B cell (primary cell): ENCODE measurements around the gene ANTXR1. TPM values are rescaled to one million over a fixed set of nuclear protein-coding genes. Genes with fewer than 3 reads are reported as not detected.

ENCODE experiments used
- ATAC-seq: fragments of 200-7000 bp; cut with Tn5 transposase; one replicate; pipeline ENCODE4 v1.10.0; 2021; ENCODE audit warnings: low read depth, mild to moderate bottlenecking, moderate number of reproducible peaks, moderate library complexity
- CTCF ChIA-PET: fragments of 350-600 bp; sonication (Branson Sonifier 250); formaldehyde crosslinking; loops from one replicate; lab custom pipeline; 2021; ENCODE audit warnings: antibody characterized with exemption, inconsistent platforms; lab: Charles Lee
- POLR2A ChIA-PET: fragments of 350-600 bp; sonication (Branson Sonifier 250); formaldehyde crosslinking; loops from one replicate; lab custom pipeline; 2021; ENCODE audit warnings: antibody characterized with exemption; lab: Charles Lee
- DNase-seq: peaks from one replicate; pipeline ENCODE4 v3.0.0; 2013
- H2AFZ ChIP-seq: 2 replicates; pipeline ENCODE4 v1.6.1; 2012; ENCODE audit warnings: mild to moderate bottlenecking, low read depth, low read length; ENCODE audit not compliant: insufficient read depth, poor library complexity, severe bottlenecking
- H3K27ac ChIP-seq, 2 donors: 1 replicate in 1 of 2; 2 replicates in 1 of 2; pipeline ENCODE4 v1.5.1; 2012 to 2013; ENCODE audit warnings: low read length in 2 of 2, mild to moderate bottlenecking in 2 of 2, moderate library complexity in 1 of 2
- H3K27me3 ChIP-seq, 4 experiments: fragments of 200-600 bp in 1 of 4; sonication (generic) in 1 of 4; replicated peaks in 1 of 4; 1 replicate in 2 of 4; 2 replicates in 2 of 4; pipeline versions ENCODE4 v1.6.1 to v1.7.0; 2013 to 2016; ENCODE audit warnings: low read length in 3 of 4, mild to moderate bottlenecking in 2 of 4, mixed read lengths in 1 of 4, moderate library complexity in 1 of 4; ENCODE audit not compliant: insufficient read depth in 4 of 4, control insufficient read depth in 3 of 4; ENCODE audit errors: control extremely low read depth in 1 of 4
- H3K36me3 ChIP-seq, 2 experiments: replicated peaks in 1 of 2; 1 replicate in 1 of 2; 2 replicates in 1 of 2; pipeline versions ENCODE4 v1.6.1 to v1.7.1; 2013; ENCODE audit warnings: low read length in 1 of 2; ENCODE audit not compliant: insufficient read depth in 2 of 2, control insufficient read depth in 1 of 2; ENCODE audit errors: control extremely low read depth in 1 of 2, extremely low read depth in 1 of 2
- H3K4me1 ChIP-seq, 2 donors: fragments of 200-600 bp in 1 of 2; sonication (generic) in 1 of 2; 1 replicate in 1 of 2; 2 replicates in 1 of 2; pipeline versions ENCODE4 v1.5.1 to v1.6.1; 2013 to 2017; ENCODE audit warnings: low read length in 2 of 2; ENCODE audit not compliant: control insufficient read depth in 2 of 2, insufficient read depth in 2 of 2
- H3K4me2 ChIP-seq: replicated peaks from 2 replicates; pipeline ENCODE3; 2012; ENCODE audit warnings: mild to moderate bottlenecking, low read depth, low read length; ENCODE audit not compliant: poor library complexity, severe bottlenecking
- H3K4me3 ChIP-seq, 5 experiments: fragments of 200-600 bp in 1 of 5; sonication (generic) in 1 of 5; 1 replicate in 3 of 5; 2 replicates in 2 of 5; pipeline versions ENCODE4 v1.5.1 to v1.7.0; 2011 to 2016; ENCODE audit warnings: low read length in 4 of 5, mild to moderate bottlenecking in 4 of 5, low read depth in 2 of 5, control low read depth in 1 of 5, moderate library complexity in 1 of 5; ENCODE audit not compliant: insufficient read depth in 1 of 5; ENCODE audit errors: control extremely low read depth in 1 of 5, extremely low read depth in 1 of 5
- H3K79me2 ChIP-seq: fragments of 200-600 bp; sonication (generic); one replicate; pipeline ENCODE4 v1.6.0; 2016; ENCODE audit warnings: low read length; ENCODE audit not compliant: control insufficient read depth, insufficient read depth
- H3K9ac ChIP-seq: fragments of 200-600 bp; sonication (generic); 2 replicates; pipeline ENCODE4 v1.6.1; 2017; ENCODE audit warnings: mild to moderate bottlenecking, low read length, moderate library complexity
- H3K9me3 ChIP-seq, 3 donors: one replicate each; pipeline versions ENCODE4 v1.6.1 to v1.7.1; 2013; ENCODE audit warnings: low read length in 2 of 3; ENCODE audit not compliant: control insufficient read depth in 2 of 3, insufficient read depth in 1 of 3; ENCODE audit errors: control extremely low read depth in 1 of 3
- H4K20me1 ChIP-seq: 2 replicates; pipeline ENCODE4 v1.6.0; 2012; ENCODE audit warnings: mild to moderate bottlenecking, low read length; ENCODE audit not compliant: insufficient read depth, control insufficient read depth, poor library complexity, severe bottlenecking
- H3K27ac Mint-ChIP-seq: one replicate; pipeline ENCODE4 v1.8.0; 2021; ENCODE audit warnings: mixed read lengths
- H3K27me3 Mint-ChIP-seq: one replicate; pipeline ENCODE4 v1.8.0; 2021; ENCODE audit warnings: mixed read lengths
- H3K4me1 Mint-ChIP-seq: one replicate; pipeline ENCODE4 v1.8.0; 2021; ENCODE audit warnings: mixed read lengths
- H3K4me3 Mint-ChIP-seq: one replicate; pipeline ENCODE4 v1.8.0; 2021; ENCODE audit warnings: mixed read lengths
- H3K9me3 Mint-ChIP-seq: one replicate; pipeline ENCODE4 v1.8.0; 2022; ENCODE audit warnings: mixed read lengths; ENCODE audit not compliant: insufficient read depth
- EZH2 ChIP-seq: IDR thresholded peaks from 2 replicates; pipeline ENCODE4 v1.6.1; 2012; ENCODE audit warnings: borderline replicate concordance, low read depth, mild to moderate bottlenecking, moderate library complexity, low read length; ENCODE audit not compliant: insufficient read depth, poor library complexity, severe bottlenecking
- WGBS: methylation state at CpG from one replicate; pipeline ENCODE4 v1.1.5; 2013; ENCODE audit warnings: missing lambda C conversion rate; ENCODE audit not compliant: insufficient coverage; 5-methylcytosine and 5-hydroxymethylcytosine counted together
- intact Hi-C: fragments of 100-400 bp; cut with micrococcal nuclease; formaldehyde crosslinking; loops from one replicate; pipeline ENCODE4 v1.10.0; 2022
- polyA plus RNA-seq: library from polyadenylated mRNA; depleted of rRNA; stranded (reverse); fragments of >200 nt; gene quantifications from 2 replicates; pipeline ENCODE4 v1.2.3, GENCODE V29; 2012
- total RNA-seq, 2 donors: library from RNA; stranded (reverse); fragments of 120-200 nt in 1 of 2; gene quantifications; 1 replicate in 1 of 2; 2 replicates in 1 of 2; pipeline versions ENCODE4 v1.2.3 to v1.2.4, GENCODE V29; 2013 to 2022
- TF ChIP-seq, protein P1 (sequence below): fragments of 200-600 bp; IDR thresholded peaks from one replicate; pipeline ENCODE4 v1.8.0; 2022; ENCODE audit warnings: antibody characterized with exemption, mild to moderate bottlenecking

Gene ANTXR1
- total and polyA plus RNA-seq, 2 donors (not counting 1 experiment from before 2014, with no cell fraction given) = not detected

DNA sequence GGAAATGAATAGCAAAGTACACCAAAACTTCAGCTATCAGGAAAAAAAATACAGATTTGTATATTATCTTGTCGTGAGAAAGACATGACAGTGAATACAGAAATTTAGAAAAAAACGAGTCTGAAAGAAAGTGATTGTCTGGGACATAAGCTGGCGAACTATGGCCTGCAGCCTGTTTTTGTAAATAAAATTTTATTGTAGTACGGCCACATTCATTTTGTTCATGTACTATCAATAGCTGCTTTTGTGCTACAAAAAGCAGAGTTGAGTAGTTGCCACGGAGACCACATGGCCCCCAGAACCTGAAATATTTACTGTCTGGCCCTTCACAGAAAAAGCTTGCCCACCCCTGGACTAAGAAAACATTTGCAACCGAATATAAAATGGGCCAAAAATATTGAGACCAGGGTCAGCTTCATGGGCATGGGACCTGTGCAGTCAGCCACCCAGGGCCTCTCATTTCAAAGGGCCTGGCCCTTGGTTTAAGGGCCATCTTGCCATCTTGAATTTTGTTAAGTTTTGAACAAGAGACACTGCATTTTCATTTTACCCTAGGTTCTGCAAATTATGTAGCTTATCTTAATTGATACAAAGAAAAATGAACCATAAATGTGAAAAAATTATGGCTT lies 17.9 kb downstream of the ANTXR1 start:
- ChIA-PET POLR2A (no interaction called here), CTCF (interaction anchor here (0.6 kb wide), 1 partner anchor 18 kb away, joined by 3 read pairs; the partner anchor contains the start of gene ANTXR1)
- no peaks in the 10 kb centered on the region for H3K9me3 ChIP-seq
- no peak overlapping the region for H2AFZ ChIP-seq
- Mint-ChIP-seq H3K27me3 (peaks cover 46% of the 10 kb centered on the region), H3K9me3 (no peaks in the 10 kb centered on the region), H3K27ac (no peak overlapping the region), H3K4me3 (no peak overlapping the region), H3K4me1 (no peaks in the 10 kb centered on the region)
- H3K4me2 ChIP-seq = no peak overlapping the region
- no peak overlapping the region for H3K9ac ChIP-seq
- no peak for ATAC-seq
- H3K36me3 ChIP-seq = no peaks in the 10 kb centered on the region
- no peak overlapping the region for H3K4me3 ChIP-seq
- no peaks in the 10 kb centered on the region for H4K20me1 ChIP-seq
- WGBS = 92% methylated on average over 3 of the region's 6 CpGs
- no peak for DNase-seq
- H3K79me2 ChIP-seq = no peaks in the 10 kb centered on the region
- H3K27ac ChIP-seq = no peak overlapping the region
- no peaks in the 10 kb centered on the region for H3K27me3 ChIP-seq
- intact Hi-C loops = no loop called here
- no peaks in the 10 kb centered on the region for H3K4me1 ChIP-seq
- TF ChIP-seq, protein P1, sequence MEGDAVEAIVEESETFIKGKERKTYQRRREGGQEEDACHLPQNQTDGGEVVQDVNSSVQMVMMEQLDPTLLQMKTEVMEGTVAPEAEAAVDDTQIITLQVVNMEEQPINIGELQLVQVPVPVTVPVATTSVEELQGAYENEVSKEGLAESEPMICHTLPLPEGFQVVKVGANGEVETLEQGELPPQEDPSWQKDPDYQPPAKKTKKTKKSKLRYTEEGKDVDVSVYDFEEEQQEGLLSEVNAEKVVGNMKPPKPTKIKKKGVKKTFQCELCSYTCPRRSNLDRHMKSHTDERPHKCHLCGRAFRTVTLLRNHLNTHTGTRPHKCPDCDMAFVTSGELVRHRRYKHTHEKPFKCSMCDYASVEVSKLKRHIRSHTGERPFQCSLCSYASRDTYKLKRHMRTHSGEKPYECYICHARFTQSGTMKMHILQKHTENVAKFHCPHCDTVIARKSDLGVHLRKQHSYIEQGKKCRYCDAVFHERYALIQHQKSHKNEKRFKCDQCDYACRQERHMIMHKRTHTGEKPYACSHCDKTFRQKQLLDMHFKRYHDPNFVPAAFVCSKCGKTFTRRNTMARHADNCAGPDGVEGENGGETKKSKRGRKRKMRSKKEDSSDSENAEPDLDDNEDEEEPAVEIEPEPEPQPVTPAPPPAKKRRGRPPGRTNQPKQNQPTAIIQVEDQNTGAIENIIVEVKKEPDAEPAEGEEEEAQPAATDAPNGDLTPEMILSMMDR = no peak
- TF ChIP-seq EZH2 = no peak

DNA sequence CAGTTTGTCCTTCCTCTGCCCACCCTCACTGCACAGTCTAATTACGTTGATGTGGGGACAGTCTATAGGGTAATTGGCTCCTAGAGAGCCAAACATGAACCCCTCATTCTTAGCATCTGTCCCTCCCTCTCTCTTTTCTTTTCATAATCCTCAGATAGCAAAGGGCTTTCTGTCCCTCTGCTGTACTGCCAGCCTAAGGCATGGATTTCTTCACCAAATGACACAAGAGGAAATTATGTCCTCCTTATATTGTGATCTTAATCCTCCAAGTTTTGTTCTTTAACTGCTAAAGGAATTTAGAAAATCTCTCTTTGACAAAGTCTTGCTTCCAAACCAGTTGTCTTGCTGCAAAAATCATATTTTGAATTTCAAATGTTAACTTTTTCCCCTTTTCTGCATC lies 18.5 kb downstream of the ANTXR1 start:
- peaks cover 42% of the 10 kb centered on the region for H3K27me3 Mint-ChIP-seq

More for the DNA sequence above, 18.5 kb downstream of the ANTXR1 start:
- Histone ChIP-seq H3K9me3 (no peaks in the 10 kb centered on the region), H3K4me3 (no peak overlapping the region), H3K36me3 (no peaks in the 10 kb centered on the region), H3K4me1 (no peaks in the 10 kb centered on the region), H2AFZ (no peak overlapping the region), H3K27me3 (no peaks in the 10 kb centered on the region), H4K20me1 (no peaks in the 10 kb centered on the region), H3K9ac (no peak overlapping the region), H3K27ac (no peak overlapping the region), H3K4me2 (no peak overlapping the region), H3K79me2 (no peaks in the 10 kb centered on the region)
- no peak overlapping the region for H3K27ac Mint-ChIP-seq
- POLR2A ChIA-PET = no interaction called here
- intact Hi-C loops = no loop called here
- CTCF ChIA-PET = no interaction called here
- no peak for DNase-seq
- ATAC-seq = no peak
- WGBS = 88% methylated on average over 1 of the region's 1 CpG
- no peak for TF ChIP-seq EZH2
- TF ChIP-seq, protein P1 = no peak
- H3K4me3 Mint-ChIP-seq = no peak overlapping the region
- H3K4me1 Mint-ChIP-seq = no peaks in the 10 kb centered on the region
- H3K9me3 Mint-ChIP-seq = no peaks in the 10 kb centered on the region
